GM21529 (cell line): ENCODE data around the gene ETS1.

Experiments used
- ATAC-seq: cut with Tn5 transposase; IDR thresholded peaks from one replicate; pipeline ENCODE4 v1.9.1; 2021; ENCODE audit not compliant: unreplicated experiment

The ETS1 gene

DNA sequence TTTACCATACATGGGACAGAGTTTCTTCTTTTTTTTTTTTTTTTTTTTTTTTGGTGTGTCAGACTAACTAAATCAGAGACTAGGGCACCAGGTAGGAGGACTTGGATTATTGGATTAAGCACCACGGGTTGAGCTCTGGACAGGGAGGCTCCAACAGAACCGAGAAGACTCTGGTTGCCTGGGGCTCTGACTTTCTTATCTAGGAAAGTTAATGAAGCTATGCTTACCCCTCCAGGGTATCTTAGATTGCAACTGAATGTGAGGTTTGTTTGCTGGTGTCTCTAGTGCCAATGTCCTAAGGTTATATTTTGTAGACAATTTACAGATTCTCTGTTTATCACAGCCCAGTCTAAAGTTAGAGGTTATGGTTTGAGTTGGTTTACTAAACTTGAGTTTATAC lies 18.1 kb downstream of the ETS1 start:
- no peak for ATAC-seq

GRCh38 chr11:128568166-128568778 lies 19.1 kb downstream of the ETS1 start:
- ATAC-seq, result no peak

DNA sequence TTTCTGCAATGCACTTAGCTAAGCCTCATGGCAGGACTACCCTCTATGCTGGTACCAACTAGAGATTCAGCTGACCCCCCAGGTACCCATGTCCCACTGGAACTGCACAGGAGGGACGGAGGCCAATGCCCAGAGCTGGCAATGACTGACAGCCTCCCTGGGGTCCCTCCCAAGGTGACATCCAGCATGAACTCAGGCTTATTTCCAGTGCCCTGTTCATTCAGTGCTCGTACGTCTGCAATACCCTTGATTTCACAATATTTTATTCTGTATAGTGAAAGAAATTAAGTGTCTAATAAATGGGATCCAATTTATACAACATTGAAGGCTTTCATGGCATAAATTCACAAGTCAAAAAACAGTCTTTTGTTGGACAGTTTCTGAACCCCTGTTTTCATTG lies 20.2 kb downstream of the ETS1 start:
- no peak for ATAC-seq

GRCh38 chr11:128565881-128566280 lies 21.5 kb downstream of the ETS1 start:
- no peak for ATAC-seq

- ATAC-seq, result no peak
Observed at GRCh38 chr11:128564642-128565245, 22.6 kb downstream of the ETS1 start.

- ATAC-seq, result no peak
Observed at GRCh38 chr11:128563942-128564641, 23.3 kb downstream of the ETS1 start.

GRCh38 chr11:128563308-128563707 lies 24.1 kb downstream of the ETS1 start:
- no peak for ATAC-seq

- ATAC-seq, result peak; percentile 57
Observed at GRCh38 chr11:128559496-128560103, 27.8 kb downstream of the ETS1 start.

DNA sequence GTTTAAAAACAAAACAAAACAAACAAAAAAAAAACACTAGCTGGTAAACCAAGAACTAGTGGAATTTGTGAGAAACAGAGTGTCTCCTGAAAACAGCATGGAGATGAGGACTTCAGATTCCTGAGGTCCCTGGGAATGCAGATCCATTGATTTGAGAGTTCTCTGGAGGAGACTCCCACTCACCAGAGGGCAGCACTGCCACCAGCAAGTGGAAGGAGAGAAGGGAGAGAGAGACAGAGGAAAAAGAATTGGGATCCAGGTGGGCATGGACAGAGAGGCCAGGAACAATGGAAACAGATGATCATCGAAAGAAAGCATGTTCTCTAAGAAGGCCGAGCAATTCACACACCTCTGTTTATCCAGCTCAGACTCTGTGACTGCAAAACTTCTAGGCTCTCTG lies 31.8 kb downstream of the ETS1 start:
- no peak for ATAC-seq

- no peak for ATAC-seq
Observed at GRCh38 chr11:128553662-128554362, 33.5 kb downstream of the ETS1 start.

DNA sequence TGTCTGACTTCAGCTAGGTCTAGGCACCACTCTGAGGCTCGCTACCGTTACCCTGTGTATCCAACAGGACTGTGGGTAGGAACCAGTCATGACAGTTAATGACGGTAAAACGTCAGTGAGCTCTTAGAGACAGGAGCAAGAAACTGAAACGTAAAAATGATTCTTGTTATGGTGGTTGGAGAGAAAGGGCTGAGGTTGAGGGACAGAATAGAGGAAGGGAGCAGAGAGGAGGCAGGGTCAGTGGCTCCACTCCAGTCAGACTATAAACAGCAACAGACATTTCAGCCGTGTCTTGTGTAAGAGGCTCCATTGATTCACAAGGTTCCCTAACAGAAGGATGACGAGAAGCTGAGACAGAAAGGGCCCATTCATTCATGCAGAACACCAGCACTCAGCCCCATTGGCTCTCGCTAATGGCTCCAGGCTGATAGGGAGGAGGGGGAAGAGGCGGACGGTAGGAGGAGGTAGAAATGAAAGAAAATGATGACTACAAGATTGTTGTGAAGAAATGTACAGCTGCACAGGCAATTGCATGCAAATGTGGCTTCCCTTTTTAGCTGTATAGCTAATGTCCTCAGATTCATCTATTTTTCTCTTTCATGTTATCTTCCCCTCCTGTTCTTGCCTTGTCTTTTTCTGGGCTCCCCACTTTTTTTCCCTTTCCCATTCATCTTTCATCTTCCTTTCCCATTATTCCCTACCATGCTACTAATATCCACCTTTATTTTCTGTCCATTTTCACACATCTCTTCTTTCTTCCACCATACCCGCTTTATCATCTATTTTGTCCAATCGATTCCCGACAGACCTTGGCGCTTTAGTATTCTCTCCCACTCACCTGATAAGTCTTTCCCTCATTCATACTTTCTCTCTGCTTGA lies 34.3 kb downstream of the ETS1 start:
- peak; percentile 62 for ATAC-seq

DNA sequence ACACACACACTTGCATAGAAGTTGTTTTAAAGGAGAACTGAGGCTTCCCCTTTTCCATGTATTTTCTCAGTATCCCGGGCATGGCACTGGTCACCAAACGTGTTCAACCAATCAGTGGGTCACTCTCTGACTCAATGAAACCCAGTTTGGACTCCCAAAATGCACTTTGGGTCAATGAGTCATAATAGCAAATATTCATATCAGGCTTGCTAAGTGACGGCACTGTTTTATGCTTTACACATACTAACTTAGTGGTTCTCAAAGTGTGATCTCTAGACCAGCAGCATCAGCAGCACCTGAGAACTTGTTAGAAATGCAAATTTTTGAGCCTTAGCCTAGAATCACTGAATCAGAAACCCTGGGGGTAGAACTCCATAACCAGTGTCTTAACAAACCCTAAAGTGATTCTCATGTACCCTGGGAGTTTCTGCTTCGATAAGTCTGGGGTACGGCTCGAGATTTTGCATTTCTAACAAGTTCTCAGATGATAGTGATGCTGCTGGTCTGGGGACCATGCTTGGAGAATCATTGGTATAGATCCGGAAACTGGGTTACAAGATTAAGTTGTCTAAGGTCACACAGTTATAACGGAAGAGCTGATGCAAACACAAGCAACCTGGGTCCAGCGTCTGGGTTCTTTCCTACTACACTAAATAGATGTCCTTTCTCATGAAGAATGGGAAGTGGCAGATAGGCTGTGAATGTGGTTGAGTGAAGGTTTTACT lies 35.6 kb downstream of the ETS1 start:
- ATAC-seq, result peak; percentile 55

DNA sequence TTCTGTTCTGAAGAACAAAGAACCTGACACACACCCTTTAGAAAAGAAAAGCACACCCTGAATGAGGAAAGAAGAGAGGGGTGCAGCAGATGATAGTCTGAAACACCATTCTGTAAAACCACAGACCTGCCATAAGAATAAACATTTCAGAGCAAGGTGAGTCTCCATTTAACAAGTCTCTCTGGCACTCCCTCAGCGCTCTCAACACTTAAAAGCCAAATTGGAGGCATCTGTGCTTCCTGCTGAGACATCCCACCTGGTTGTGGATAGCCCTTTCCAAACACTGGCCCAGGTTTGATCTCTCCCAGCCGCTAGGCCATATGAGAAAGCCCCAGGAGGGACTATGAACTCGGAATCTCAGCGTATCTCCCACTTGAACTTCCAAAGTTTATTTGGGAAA lies 36.3 kb downstream of the ETS1 start:
- ATAC-seq, result no peak

GRCh38 chr11:128550261-128550821 lies 37.0 kb downstream of the ETS1 start:
- ATAC-seq, result no peak

GRCh38 chr11:128549256-128549944 lies 38.0 kb downstream of the ETS1 start:
- ATAC-seq, result no peak

DNA sequence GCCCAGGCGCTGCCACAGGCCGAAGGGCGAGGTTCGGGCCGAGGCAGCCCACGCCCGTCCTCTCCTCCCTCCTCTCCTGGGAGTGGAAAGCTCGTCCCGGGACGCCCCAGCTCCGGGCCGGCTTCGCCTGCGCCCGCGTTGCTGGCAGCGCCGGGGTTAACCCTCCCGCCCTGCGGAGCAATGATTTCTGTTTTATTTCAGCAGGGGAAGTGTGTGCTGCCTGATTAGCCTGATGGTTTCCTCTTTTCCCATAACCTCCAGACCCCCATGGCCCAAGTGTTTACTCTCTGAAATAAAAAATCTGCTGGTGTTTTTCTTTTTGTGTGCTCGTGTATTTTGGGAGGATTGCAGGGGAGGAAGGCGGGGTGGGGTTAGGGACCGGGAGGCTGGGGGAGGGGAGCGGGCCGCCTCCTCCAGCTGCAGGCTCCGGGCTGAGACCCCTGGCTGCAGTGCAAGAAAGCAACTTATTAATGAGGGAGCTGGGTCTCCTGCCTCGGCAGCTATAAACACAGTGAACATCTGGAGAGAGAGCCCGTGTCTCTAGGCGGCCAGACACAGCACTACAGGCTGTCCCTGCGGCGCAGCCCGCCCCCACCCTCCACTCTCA lies 38.6 kb downstream of the ETS1 start:
- ATAC-seq, result no peak

- no peak for ATAC-seq
Observed at GRCh38 chr11:128547946-128548648, 39.3 kb downstream of the ETS1 start.

DNA sequence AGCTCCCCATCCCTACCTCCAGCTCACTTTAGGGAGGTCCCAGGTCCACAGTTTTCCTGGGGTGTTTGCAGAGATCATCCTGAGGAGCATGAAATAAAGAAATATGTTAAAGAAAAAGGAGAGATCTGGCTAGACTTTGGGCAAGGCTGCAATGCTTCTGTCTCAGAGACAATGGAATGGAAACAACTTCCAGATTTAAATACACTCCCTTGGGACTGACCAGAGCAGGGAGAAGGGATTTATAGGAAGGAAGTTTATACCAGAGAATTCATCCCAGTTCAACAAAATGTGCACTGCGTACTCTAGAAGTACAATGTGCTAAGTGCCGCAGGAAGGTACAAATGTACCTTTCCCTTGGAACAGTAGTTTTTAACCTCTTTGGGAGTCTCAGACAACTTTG lies 40.4 kb downstream of the ETS1 start:
- ATAC-seq, result no peak
